H1 (cell line): ENCODE measurements around the gene ADAM21. TPM values are rescaled to one million over a fixed set of nuclear protein-coding genes. Genes with fewer than 3 reads are reported as not detected.

Experiments
- BCL11A ChIP-seq, 2 experiments: IDR thresholded peaks; one replicate each; pipeline ENCODE4 v1.6.1; 2011; ENCODE audit warnings: low read depth in 2 of 2, low read length in 2 of 2, mild to moderate bottlenecking in 2 of 2
- CEBPB ChIP-seq: IDR thresholded peaks from 2 replicates; pipeline ENCODE4 v1.6.1; 2012; ENCODE audit warnings: low read depth, low read length
- RNF2 ChIP-seq: fragments of 200-900, 300-1000 bp; sonication (generic); IDR thresholded peaks from 2 replicates; pipeline ENCODE4 v1.7.1; 2016; ENCODE audit warnings: borderline replicate concordance, low read depth, mild to moderate bottlenecking, antibody characterized with exemption, low read length; ENCODE audit not compliant: poor library complexity, severe bottlenecking; ENCODE audit errors: missing control alignments
- TCF12 ChIP-seq: IDR thresholded peaks from 2 replicates; pipeline ENCODE4 v1.6.1; 2011; ENCODE audit warnings: low read depth, mild to moderate bottlenecking, low read length
- polyA plus RNA-seq, 7 experiments: library from polyadenylated mRNA; depleted of rRNA in 3 of 7; stranded (reverse) in 5 of 7; unstranded in 2 of 7; fragments of >200 nt in 5 of 7; fragments of 200-250 nt in 2 of 7; gene quantifications; 1 replicate in 5 of 7; 2 replicates in 1 of 7; 4 replicates in 1 of 7; pipeline versions ENCODE4 v1.2.1 to v1.2.3, GENCODE V29; 2011 to 2013; ENCODE audit warnings: missing spikeins in 2 of 7, mixed read lengths in 2 of 7
- total RNA-seq: library from RNA; stranded (reverse); fragmentation: NEBNext Ultra II Directional; extraction: Animal tissue kit (Norgen Biotek cat#: 25700); gene quantifications from 2 replicates; pipeline ENCODE4 v1.2.1, GENCODE V29; 2021
- TF ChIP-seq, protein P1 (sequence below): fragments of 300-600 bp; sonication (generic); IDR thresholded peaks from 2 replicates; pipeline ENCODE4 v1.7.1; 2012; ENCODE audit warnings: low read length, moderate library complexity, mild to moderate bottlenecking, inconsistent platforms; ENCODE audit not compliant: insufficient replicate concordance
- TF ChIP-seq, protein P2 (sequence below): IDR thresholded peaks from 2 replicates; pipeline ENCODE4 v1.6.1; 2011; ENCODE audit warnings: low read length, improper control_type of control experiment
- TF ChIP-seq, protein P3 (sequence below): IDR thresholded peaks from 2 replicates; pipeline ENCODE4 v1.6.1; 2011; ENCODE audit warnings: low read depth, mild to moderate bottlenecking, low read length; ENCODE audit not compliant: insufficient read depth
- TF ChIP-seq, protein P4 (sequence below): IDR thresholded peaks from 2 replicates; pipeline ENCODE4 v1.6.1; 2012; ENCODE audit warnings: inconsistent platforms

Gene ADAM21
- total and polyA plus RNA-seq, 2 of the 8 experiments (the other 6 are each of a cell fraction or from before 2014, with no cell fraction given): 0.09 TPM; not detected in 1

DNA sequence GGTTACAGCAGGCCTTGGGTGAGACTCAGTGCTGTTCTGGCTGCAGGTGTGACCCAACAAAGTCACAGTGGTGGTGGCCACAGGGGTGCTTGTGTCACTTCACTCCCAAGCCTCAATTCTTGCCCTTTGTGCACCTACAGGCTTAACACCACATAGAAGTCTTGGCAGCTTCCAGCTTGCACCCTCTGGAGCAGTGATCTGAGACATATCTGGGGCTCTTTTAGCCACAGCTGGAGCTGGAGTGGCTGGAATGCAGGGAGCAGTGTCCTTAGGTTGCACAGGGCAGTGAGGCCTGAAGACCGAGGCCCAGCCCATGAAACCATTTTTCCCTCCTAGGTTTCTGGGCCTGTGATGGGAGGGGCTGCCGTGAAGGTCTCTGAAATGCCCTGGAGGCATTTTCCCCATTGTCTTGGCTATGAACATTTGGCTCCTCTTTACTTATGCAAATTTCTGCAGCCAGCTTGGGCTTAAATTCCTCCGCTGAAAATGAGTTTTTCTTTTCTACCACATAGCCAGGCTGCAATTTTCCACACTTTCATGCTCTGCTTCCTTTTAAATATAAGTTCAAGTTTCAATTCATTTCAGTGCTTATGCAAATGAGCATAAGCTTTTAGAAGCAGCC, 37.7 kb downstream of the ADAM21 start (continued):
- TF ChIP-seq, protein P1, sequence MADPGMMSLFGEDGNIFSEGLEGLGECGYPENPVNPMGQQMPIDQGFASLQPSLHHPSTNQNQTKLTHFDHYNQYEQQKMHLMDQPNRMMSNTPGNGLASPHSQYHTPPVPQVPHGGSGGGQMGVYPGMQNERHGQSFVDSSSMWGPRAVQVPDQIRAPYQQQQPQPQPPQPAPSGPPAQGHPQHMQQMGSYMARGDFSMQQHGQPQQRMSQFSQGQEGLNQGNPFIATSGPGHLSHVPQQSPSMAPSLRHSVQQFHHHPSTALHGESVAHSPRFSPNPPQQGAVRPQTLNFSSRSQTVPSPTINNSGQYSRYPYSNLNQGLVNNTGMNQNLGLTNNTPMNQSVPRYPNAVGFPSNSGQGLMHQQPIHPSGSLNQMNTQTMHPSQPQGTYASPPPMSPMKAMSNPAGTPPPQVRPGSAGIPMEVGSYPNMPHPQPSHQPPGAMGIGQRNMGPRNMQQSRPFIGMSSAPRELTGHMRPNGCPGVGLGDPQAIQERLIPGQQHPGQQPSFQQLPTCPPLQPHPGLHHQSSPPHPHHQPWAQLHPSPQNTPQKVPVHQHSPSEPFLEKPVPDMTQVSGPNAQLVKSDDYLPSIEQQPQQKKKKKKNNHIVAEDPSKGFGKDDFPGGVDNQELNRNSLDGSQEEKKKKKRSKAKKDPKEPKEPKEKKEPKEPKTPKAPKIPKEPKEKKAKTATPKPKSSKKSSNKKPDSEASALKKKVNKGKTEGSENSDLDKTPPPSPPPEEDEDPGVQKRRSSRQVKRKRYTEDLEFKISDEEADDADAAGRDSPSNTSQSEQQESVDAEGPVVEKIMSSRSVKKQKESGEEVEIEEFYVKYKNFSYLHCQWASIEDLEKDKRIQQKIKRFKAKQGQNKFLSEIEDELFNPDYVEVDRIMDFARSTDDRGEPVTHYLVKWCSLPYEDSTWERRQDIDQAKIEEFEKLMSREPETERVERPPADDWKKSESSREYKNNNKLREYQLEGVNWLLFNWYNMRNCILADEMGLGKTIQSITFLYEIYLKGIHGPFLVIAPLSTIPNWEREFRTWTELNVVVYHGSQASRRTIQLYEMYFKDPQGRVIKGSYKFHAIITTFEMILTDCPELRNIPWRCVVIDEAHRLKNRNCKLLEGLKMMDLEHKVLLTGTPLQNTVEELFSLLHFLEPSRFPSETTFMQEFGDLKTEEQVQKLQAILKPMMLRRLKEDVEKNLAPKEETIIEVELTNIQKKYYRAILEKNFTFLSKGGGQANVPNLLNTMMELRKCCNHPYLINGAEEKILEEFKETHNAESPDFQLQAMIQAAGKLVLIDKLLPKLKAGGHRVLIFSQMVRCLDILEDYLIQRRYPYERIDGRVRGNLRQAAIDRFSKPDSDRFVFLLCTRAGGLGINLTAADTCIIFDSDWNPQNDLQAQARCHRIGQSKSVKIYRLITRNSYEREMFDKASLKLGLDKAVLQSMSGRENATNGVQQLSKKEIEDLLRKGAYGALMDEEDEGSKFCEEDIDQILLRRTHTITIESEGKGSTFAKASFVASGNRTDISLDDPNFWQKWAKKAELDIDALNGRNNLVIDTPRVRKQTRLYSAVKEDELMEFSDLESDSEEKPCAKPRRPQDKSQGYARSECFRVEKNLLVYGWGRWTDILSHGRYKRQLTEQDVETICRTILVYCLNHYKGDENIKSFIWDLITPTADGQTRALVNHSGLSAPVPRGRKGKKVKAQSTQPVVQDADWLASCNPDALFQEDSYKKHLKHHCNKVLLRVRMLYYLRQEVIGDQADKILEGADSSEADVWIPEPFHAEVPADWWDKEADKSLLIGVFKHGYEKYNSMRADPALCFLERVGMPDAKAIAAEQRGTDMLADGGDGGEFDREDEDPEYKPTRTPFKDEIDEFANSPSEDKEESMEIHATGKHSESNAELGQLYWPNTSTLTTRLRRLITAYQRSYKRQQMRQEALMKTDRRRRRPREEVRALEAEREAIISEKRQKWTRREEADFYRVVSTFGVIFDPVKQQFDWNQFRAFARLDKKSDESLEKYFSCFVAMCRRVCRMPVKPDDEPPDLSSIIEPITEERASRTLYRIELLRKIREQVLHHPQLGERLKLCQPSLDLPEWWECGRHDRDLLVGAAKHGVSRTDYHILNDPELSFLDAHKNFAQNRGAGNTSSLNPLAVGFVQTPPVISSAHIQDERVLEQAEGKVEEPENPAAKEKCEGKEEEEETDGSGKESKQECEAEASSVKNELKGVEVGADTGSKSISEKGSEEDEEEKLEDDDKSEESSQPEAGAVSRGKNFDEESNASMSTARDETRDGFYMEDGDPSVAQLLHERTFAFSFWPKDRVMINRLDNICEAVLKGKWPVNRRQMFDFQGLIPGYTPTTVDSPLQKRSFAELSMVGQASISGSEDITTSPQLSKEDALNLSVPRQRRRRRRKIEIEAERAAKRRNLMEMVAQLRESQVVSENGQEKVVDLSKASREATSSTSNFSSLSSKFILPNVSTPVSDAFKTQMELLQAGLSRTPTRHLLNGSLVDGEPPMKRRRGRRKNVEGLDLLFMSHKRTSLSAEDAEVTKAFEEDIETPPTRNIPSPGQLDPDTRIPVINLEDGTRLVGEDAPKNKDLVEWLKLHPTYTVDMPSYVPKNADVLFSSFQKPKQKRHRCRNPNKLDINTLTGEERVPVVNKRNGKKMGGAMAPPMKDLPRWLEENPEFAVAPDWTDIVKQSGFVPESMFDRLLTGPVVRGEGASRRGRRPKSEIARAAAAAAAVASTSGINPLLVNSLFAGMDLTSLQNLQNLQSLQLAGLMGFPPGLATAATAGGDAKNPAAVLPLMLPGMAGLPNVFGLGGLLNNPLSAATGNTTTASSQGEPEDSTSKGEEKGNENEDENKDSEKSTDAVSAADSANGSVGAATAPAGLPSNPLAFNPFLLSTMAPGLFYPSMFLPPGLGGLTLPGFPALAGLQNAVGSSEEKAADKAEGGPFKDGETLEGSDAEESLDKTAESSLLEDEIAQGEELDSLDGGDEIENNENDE: no peak
- no peak for TF ChIP-seq CEBPB
- TF ChIP-seq, protein P2, sequence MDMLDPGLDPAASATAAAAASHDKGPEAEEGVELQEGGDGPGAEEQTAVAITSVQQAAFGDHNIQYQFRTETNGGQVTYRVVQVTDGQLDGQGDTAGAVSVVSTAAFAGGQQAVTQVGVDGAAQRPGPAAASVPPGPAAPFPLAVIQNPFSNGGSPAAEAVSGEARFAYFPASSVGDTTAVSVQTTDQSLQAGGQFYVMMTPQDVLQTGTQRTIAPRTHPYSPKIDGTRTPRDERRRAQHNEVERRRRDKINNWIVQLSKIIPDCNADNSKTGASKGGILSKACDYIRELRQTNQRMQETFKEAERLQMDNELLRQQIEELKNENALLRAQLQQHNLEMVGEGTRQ: no peak
- TF ChIP-seq BCL11A (IDR thresholded peaks at IDR 0.05; ENCODE audit: low read depth in 2 of 2, low read length in 2 of 2): no peak
- no peak for TF ChIP-seq TCF12
- TF ChIP-seq RNF2: no peak
- TF ChIP-seq, protein P3, sequence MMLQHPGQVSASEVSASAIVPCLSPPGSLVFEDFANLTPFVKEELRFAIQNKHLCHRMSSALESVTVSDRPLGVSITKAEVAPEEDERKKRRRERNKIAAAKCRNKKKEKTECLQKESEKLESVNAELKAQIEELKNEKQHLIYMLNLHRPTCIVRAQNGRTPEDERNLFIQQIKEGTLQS: no peak
- TF ChIP-seq, protein P4, sequence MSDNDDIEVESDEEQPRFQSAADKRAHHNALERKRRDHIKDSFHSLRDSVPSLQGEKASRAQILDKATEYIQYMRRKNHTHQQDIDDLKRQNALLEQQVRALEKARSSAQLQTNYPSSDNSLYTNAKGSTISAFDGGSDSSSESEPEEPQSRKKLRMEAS: no peak
